GM18868 (cell line): Measurements from ENCODE around the gene TMEM108.

ENCODE experiments used
- ATAC-seq: cut with Tn5 transposase; IDR thresholded peaks from one replicate; pipeline ENCODE4 v1.9.1; 2021; ENCODE audit warnings: mild to moderate bottlenecking, moderate library complexity; ENCODE audit not compliant: unreplicated experiment

Gene TMEM108

DNA sequence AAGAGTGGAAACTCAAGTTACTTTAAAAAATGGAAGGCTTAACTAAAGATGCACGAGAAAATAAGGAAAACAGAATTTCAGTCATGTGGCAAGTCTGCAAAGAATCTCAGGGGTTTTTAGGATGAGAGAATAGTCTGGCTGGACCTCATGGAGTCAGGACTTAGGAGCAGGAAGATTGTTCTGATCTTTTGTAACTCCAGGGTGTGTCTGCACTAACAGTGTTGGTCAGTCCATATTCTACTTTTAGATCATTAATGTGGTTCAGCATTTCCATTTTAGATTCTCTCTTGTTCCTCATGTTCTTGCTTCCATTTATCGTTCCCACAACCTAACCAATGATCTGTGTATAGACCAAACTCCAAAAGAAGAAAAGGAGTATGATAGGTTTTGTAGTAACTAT, 15.3 kb downstream of the TMEM108 start:
- no peak for ATAC-seq

DNA sequence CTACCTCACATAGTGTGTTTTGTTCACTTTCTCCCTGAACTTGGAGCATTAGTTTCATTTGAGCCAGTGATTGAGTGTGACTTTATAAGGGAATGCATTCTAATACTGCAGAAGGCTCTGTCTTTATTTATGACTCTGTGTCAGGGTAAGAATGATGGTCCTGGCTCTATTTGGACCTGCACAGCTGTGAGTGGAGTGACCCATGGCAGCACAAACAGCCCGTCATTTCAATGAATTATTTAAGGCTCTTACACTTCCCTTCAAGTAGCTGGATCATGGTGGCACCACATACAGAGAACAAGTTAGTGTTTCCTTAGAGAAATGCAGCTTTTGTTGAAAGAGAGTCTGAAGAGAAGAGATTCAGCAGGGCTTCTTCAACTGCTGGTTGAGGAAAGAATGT, 16.4 kb downstream of the TMEM108 start:
- no peak for ATAC-seq

DNA sequence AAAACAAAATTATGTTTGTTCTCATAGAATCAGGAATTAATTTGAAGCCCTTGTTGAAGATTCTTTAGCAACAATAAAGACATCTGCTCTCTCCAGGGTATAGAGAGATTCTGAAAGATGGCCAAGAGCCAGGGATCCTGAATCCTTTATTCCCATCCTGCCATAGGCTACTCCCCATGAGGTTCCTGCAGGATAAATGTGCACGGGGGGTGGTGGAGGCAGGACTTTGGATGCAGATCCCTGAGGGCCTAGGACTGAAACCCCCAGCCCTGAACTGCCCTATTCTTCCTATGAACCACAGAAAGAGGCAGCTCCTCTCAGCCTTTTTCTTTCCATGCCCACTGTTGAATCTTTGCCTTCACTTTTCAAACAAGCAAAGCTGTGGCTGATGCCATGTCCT, 17.1 kb downstream of the TMEM108 start:
- ATAC-seq, result no peak

DNA sequence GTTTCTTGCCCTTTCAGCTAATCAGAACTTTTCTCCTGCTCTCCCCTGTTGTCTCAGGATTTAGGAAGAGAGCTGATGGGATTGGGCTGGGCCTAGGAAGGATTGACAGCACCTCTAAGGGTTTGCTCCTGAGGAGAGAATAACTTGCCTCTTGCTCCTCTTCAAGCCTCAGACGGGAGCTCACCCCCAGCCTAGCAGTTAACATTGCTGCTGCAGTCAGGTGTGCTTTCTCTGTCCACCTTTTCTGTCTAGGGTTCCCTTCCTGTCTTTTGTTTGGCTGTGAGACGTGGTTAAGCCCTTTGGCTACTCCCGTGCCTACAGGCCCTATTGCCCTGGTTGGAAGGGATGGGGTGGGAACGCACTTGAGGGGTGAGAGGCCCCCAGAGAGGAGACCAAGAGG, 20.1 kb downstream of the TMEM108 start:
- ATAC-seq, result no peak

DNA sequence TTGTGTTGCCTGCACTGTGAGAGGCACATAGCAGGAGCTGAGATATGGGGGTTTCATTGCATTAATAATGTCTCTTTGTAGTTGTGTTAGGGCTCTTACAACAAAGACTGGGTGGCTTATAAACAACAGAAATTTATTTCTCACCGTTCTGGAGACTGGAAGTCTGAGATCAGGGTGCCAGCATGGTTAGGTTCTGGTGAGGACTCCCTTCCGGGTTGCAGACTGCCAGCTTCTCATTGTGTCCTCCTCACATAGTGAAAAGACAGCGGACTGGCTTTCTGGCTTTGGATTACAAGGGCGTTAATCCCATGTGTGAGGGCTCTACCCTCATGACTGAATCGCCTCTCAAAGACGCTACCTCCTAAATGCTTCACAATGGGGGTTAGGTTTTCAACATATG, 20.6 kb downstream of the TMEM108 start:
- no peak for ATAC-seq

DNA sequence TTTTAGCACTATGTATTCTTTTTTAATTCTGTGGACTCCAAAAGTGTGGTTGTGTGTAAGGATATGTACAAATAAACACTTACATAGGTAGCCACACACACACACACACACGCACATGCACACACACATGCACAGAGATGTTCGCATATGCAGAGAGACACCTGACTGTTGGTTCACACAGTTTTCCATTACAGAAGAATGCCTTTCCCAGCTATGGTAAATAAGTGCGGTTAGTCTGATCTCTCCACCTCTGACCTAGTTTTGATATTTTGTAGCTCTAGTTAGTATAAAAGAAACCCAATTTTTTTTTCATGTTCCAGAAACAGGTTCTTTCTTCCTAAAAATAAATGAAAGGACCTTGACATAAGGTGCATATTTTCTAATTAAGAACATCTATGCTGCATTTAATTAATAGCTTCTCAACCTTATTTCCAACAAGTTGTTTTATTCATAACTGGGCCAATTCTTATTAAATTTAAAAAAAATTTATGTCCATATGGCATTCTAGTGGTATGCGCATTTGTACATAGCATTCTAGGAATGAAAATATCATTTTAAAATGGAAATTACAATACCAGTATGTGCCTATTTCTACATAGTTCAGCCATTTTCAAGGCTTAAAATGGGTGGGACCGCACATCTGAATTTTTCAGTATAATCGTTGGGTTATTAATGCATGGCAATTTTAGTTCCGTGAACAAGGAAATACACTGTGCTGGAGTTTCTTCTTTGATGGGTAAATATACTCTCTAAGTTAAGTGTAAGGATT, 27.2 kb downstream of the TMEM108 start:
- no peak for ATAC-seq

DNA sequence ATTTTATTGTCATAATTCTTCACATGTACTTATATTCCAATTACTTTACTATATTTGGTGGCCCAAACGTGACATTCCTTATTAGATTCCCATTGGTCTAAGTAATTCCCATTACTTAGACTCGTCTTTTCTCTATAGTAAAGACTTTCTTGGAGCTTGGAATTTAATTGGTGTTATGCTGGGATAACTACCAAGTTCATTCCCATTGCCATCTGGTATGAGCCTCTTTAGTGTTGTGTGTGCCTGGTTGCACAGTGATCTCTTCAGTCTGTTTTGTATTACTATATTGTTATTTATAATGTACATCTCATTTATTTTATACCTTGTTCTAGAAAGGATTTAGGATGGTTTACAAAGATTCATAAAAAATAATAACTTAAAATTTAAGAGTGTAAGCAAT, 27.8 kb downstream of the TMEM108 start:
- ATAC-seq, result no peak

DNA sequence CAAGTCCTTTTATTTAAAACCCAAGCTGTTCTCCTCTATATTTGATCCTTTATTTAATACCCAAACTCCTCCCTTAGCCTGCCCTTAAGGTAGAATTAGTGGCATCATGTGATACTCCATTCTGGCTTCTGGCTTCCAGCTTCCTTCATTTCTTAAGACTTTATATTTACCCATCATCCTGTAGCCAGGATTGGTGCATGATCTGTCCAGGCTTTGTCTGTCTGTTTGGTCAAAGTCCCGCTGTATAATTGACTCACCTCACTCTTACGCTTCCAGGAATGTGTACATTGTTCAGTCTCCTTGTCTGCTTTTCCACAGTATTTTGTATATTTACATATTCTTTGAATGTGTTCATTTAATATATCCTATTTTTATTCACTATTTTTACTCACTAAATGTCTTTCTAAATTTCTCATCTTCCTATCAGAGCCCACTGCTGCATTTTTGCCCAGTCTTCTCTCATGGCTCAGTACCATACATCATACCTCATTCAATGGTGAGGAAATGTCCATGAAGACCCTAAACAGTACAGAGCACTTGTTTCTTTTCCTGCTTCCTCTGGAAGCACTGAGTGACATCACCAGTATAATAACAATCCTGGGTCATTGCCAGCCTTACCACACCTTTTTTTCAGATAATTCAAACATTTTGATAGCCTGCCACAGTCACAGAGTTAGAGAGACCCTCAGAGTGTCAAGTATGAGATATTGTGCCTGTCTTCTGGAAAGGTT, 31.5 kb downstream of the TMEM108 start:
- ATAC-seq, result no peak

DNA sequence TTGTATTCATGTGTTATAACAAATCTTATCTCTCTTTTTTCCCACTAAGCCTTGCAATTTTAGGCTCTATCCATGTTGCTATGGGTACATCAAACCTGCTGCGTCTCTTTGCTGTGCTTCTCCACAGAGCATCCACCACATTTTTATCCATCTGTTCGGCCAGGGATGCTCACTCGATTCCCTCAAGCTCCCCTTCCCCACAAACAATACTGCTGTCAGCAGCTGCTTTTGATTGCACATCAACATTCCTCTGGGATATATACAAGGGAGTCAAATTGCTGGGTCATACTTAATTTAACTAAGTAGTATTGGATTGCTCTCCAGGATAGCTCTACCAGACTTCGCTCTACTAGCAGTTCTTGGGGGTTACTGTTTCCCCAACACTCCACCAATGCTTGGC, 36.8 kb downstream of the TMEM108 start:
- no peak for ATAC-seq

GRCh38 chr3:133077688-133078087, 39.5 kb downstream of the TMEM108 start:
- ATAC-seq, result no peak

GRCh38 chr3:133079621-133080020, 41.4 kb downstream of the TMEM108 start:
- no peak for ATAC-seq

- no peak for ATAC-seq
Observed at GRCh38 chr3:133081016-133081415, 42.8 kb downstream of the TMEM108 start.

- no peak for ATAC-seq
Observed at GRCh38 chr3:133083395-133083794, 45.2 kb downstream of the TMEM108 start.

GRCh38 chr3:133089906-133090485, 51.8 kb downstream of the TMEM108 start:
- ATAC-seq, result no peak

GRCh38 chr3:133092681-133093080, 54.5 kb downstream of the TMEM108 start:
- no peak for ATAC-seq

GRCh38 chr3:133093366-133093765, 55.2 kb downstream of the TMEM108 start:
- no peak for ATAC-seq

- no peak for ATAC-seq
Observed at GRCh38 chr3:133096900-133097613, 58.9 kb downstream of the TMEM108 start.

GRCh38 chr3:133103706-133104105, 65.5 kb downstream of the TMEM108 start:
- ATAC-seq, result no peak

DNA sequence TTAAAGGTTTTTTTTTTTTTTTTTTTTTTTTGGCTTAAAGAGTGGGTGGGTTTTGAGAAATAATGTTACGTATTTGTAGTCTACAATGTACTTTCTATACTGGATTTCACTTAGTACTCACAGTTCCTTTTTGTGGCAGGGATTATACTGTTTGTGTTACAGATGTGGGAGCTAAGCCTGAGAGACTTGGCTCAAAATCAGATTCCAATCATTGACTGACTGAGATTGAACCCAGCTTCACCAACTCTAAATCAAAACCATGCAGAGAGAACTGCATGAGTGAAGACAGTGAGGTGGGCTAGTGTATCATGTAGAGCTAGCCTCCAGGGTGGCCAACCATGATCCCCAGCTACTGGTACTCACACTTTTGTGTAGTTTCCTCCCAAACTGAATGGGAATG, 68.0 kb downstream of the TMEM108 start:
- no peak for ATAC-seq

DNA sequence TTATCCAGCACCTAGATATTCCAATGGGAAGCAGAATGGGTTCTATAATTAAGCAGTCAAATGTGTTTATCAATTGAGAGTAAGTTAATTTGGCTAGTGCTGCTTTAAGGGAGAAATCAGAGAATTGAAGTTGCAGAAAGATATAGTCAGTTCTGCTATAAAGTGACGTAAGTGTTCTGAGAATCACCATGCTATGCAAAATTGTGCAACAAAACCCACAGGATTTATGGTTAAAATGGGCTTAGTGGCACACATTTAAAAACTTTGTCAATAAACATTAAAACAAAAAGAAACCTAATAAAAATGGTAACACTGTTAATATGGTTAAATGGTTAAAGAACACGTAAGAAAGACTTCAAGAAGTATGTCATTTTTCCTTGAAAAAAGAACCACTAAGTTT, 74.5 kb downstream of the TMEM108 start:
- no peak for ATAC-seq

DNA sequence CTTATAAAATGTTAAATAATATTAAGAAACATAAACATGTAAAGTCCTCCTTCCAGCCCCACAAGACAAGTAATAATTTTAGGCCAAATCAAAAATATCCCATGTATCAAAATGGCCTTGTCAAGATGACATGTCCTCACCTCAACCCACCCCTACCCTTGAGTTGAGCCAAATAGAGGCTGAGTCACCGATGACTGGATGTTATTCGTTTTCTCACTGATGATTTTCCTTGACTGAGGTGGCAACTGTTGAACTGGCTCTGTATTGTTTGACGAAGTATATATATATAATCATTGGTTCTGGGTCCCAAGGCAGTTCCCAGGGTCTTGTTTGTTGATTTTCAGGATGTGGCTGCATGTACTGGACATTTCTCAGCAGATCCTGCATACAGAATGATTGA, 75.3 kb downstream of the TMEM108 start:
- no peak for ATAC-seq
